Calu3 (cell line): ENCODE data around the gene PLEKHG4B. TPM values are rescaled to one million over a fixed set of nuclear protein-coding genes. Genes with fewer than 3 reads are reported as not detected.
"Not testable (repeated sequence)": the region's sequence is repeated elsewhere in the genome, so short reads cannot be mapped to it uniquely, and the experiment has no call there.

Experiments used
- BruUV-seq: library from RNA; stranded (reverse); fragments of 400-500 nt; replicated peaks from 2 replicates; lab custom pipeline; 2021; lab: Mats Ljungman, UMichigan
- CTCF ChIA-PET: fragments of 300-600 bp; sonication (Branson Sonifier 250); formaldehyde crosslinking; loops from one replicate; lab custom pipeline; 2022; ENCODE audit warnings: antibody characterized with exemption; lab: Charles Lee
- DNase-seq: peaks from one replicate; pipeline ENCODE4 v3.0.0; 2022
- H3K27ac Mint-ChIP-seq: one replicate; pipeline ENCODE4 v1.8.0; 2022; ENCODE audit warnings: mixed read lengths; ENCODE audit not compliant: unreplicated experiment
- H3K27me3 Mint-ChIP-seq: one replicate; pipeline ENCODE4 v1.8.0; 2022; ENCODE audit warnings: mixed read lengths; ENCODE audit not compliant: unreplicated experiment
- H3K36me3 Mint-ChIP-seq: one replicate; pipeline ENCODE4 v1.8.0; 2022; ENCODE audit warnings: mild to moderate bottlenecking, moderate library complexity, mixed read lengths; ENCODE audit not compliant: insufficient read depth, unreplicated experiment
- H3K4me1 Mint-ChIP-seq: one replicate; pipeline ENCODE4 v1.8.0; 2022; ENCODE audit warnings: mild to moderate bottlenecking, low read depth, mixed read lengths; ENCODE audit not compliant: unreplicated experiment
- H3K4me3 Mint-ChIP-seq: one replicate; pipeline ENCODE4 v1.8.0; 2022; ENCODE audit warnings: mild to moderate bottlenecking, low read depth, moderate library complexity, mixed read lengths; ENCODE audit not compliant: unreplicated experiment
- H3K9me3 Mint-ChIP-seq: one replicate; pipeline ENCODE4 v1.8.0; 2022; ENCODE audit warnings: low read depth, mixed read lengths; ENCODE audit not compliant: unreplicated experiment
- CTCF ChIP-seq: fragments of 200-600 bp; IDR thresholded peaks from one replicate; pipeline ENCODE4 v1.8.0; 2022; ENCODE audit warnings: antibody characterized with exemption; ENCODE audit not compliant: unreplicated experiment
- intact Hi-C: fragments of 100-400 bp; cut with micrococcal nuclease; formaldehyde crosslinking; loops from one replicate; pipeline ENCODE4 v1.10.0; 2022; ENCODE audit not compliant: unreplicated experiment
- total RNA-seq: library from RNA; stranded (reverse); gene quantifications from 2 replicates; pipeline ENCODE4 v1.2.3, GENCODE V29; 2022

The PLEKHG4B gene
- total RNA-seq, 1 experiment from 2014 or later = 1.7 TPM

GRCh38 chr5:162565-163337 is 70.8 kb downstream of the PLEKHG4B start:
- H3K9me3 Mint-ChIP-seq = no peaks in the 10 kb centered on the region
- intact Hi-C loops = no loop called here
- CTCF ChIA-PET = no interaction called here
- no peak for TF ChIP-seq CTCF
- peaks cover 35% of the 10 kb centered on the region for H3K27me3 Mint-ChIP-seq
- peaks cover 4% of the 10 kb centered on the region for H3K36me3 Mint-ChIP-seq
- no peak overlapping the region for H3K27ac Mint-ChIP-seq
- no TSS peak for BruUV-seq
- H3K4me1 Mint-ChIP-seq = no peaks in the 10 kb centered on the region
- no peak overlapping the region for H3K4me3 Mint-ChIP-seq
- DNase-seq = no peak

- CTCF ChIA-PET = interaction anchor here (0.5 kb wide), 1 partner anchor 9 kb away, joined by 3 read pairs; no protein-coding TSS in a partner anchor
- peaks cover 4% of the 10 kb centered on the region for H3K36me3 Mint-ChIP-seq
- intact Hi-C loops = no loop called here
Measured at GRCh38 chr5:163338-163620, 71.3 kb downstream of the PLEKHG4B start.

GRCh38 chr5:163841-164240 is 71.9 kb downstream of the PLEKHG4B start:
- Mint-ChIP-seq H3K9me3 (no peaks in the 10 kb centered on the region), H3K4me1 (no peaks in the 10 kb centered on the region), H3K36me3 (peaks cover 4% of the 10 kb centered on the region), H3K4me3 (no peak overlapping the region), H3K27me3 (peaks cover 32% of the 10 kb centered on the region), H3K27ac (no peak overlapping the region)
- CTCF ChIA-PET = interaction anchor here (0.5 kb wide), 1 partner anchor 9 kb away, joined by 3 read pairs; no protein-coding TSS in a partner anchor
- no TSS peak for BruUV-seq
- no peak for DNase-seq
- intact Hi-C loops = no loop called here
- no peak for TF ChIP-seq CTCF

More at GRCh38 chr5:163338-163620, 71.3 kb downstream of the PLEKHG4B start:
- no peak overlapping the region for H3K27ac Mint-ChIP-seq
- H3K27me3 Mint-ChIP-seq = peaks cover 35% of the 10 kb centered on the region
- no peaks in the 10 kb centered on the region for H3K4me1 Mint-ChIP-seq
- TF ChIP-seq CTCF = no peak
- BruUV-seq = no TSS peak
- DNase-seq = no peak
- no peaks in the 10 kb centered on the region for H3K9me3 Mint-ChIP-seq
- H3K4me3 Mint-ChIP-seq = no peak overlapping the region

- intact Hi-C loops = no loop called here
- H3K27me3 Mint-ChIP-seq = peaks cover 28% of the 10 kb centered on the region
- no peak overlapping the region for H3K4me3 Mint-ChIP-seq
- CTCF ChIA-PET = no interaction called here
- no TSS peak for BruUV-seq
- no peak overlapping the region for H3K27ac Mint-ChIP-seq
- peaks cover 4% of the 10 kb centered on the region for H3K36me3 Mint-ChIP-seq
- H3K4me1 Mint-ChIP-seq = no peaks in the 10 kb centered on the region
- no peaks in the 10 kb centered on the region for H3K9me3 Mint-ChIP-seq
- no peak for DNase-seq
- no peak for TF ChIP-seq CTCF
Measured at GRCh38 chr5:164244-164643, 72.3 kb downstream of the PLEKHG4B start.

GRCh38 chr5:164783-165182 is 72.8 kb downstream of the PLEKHG4B start:
- not testable (repeated sequence) for H3K4me3 Mint-ChIP-seq

More at GRCh38 chr5:164783-165182, 72.8 kb downstream of the PLEKHG4B start:
- BruUV-seq, H3K9me3 Mint-ChIP-seq, H3K27ac Mint-ChIP-seq, CTCF ChIA-PET, H3K36me3 Mint-ChIP-seq, H3K4me1 Mint-ChIP-seq, DNase-seq, intact Hi-C loops: not testable (repeated sequence)
- H3K27me3 Mint-ChIP-seq = peaks cover 22% of the 10 kb centered on the region
